H1 (cell line): ENCODE data around the gene BPI. TPM values are rescaled to one million over a fixed set of nuclear protein-coding genes. Genes with fewer than 3 reads are reported as not detected.
A peak's percentile ranks its signal among the peaks of the same experiment; 100 is the strongest.

Experiments used
- CTCF ChIA-PET: fragments of 300-600 bp; sonication (Branson Sonifier 250); formaldehyde crosslinking; loops from one replicate; lab custom pipeline; 2021; ENCODE audit not compliant: partially characterized antibody; lab: Charles Lee
- POLR2A ChIA-PET: fragments of 300-600 bp; sonication (Branson Sonifier 250); formaldehyde crosslinking; loops from one replicate; lab custom pipeline; 2021; ENCODE audit warnings: inconsistent platforms; ENCODE audit not compliant: partially characterized antibody; lab: Charles Lee
- DNase-seq, 2 experiments: peaks; one replicate each; pipeline versions ENCODE4 v3.0.0 to v3.0.0-alpha.2; 2010 to 2022; ENCODE audit warnings: low spot score in 2 of 2, low read depth in 1 of 2, mixed read lengths in 1 of 2
- FAIRE-seq: peaks from 2 replicates; lab custom pipeline; 2011; peaks lifted over from hg19 to GRCh38; lab: Jason Lieb, UNC
- H2AFZ ChIP-seq: 2 replicates; pipeline ENCODE4 v1.8.1; 2012; ENCODE audit warnings: low read length, inconsistent platforms
- H2AK5ac ChIP-seq: 2 replicates; pipeline ENCODE4 v1.6.1; 2013; ENCODE audit warnings: low read depth, low read length
- H2BK120ac ChIP-seq: replicated peaks from 2 replicates; pipeline ENCODE3; 2013; ENCODE audit warnings: low read depth, low read length, inconsistent platforms
- H2BK12ac ChIP-seq: 2 replicates; pipeline ENCODE4 v1.6.1; 2013; ENCODE audit warnings: low read depth, low read length
- H2BK15ac ChIP-seq: 2 replicates; pipeline ENCODE4 v1.6.1; 2013; ENCODE audit warnings: low read length
- H2BK20ac ChIP-seq: 2 replicates; pipeline ENCODE4 v1.6.1; 2013; ENCODE audit warnings: low read length
- H2BK5ac ChIP-seq: 2 replicates; pipeline ENCODE4 v1.6.1; 2013; ENCODE audit warnings: low read depth, low read length
- H3K14ac ChIP-seq: 2 replicates; pipeline ENCODE4 v1.6.1; 2013; ENCODE audit warnings: inconsistent platforms; ENCODE audit not compliant: insufficient read length
- H3K18ac ChIP-seq: 2 replicates; pipeline ENCODE4 v1.6.1; 2013; ENCODE audit warnings: low read length; ENCODE audit errors: extremely low read depth
- H3K23ac ChIP-seq: 2 replicates; pipeline ENCODE4 v1.6.1; 2013; ENCODE audit warnings: inconsistent platforms; ENCODE audit not compliant: insufficient read length
- H3K23me2 ChIP-seq: 2 replicates; pipeline ENCODE4 v1.6.1; 2013; ENCODE audit warnings: low read depth, low read length
- H3K27ac ChIP-seq: 2 replicates; pipeline ENCODE4 v1.6.1; 2011; ENCODE audit warnings: low read depth, low read length, inconsistent platforms
- H3K27me3 ChIP-seq, 4 experiments: replicated peaks in 1 of 4; 1 replicate in 1 of 4; 2 replicates in 3 of 4; pipeline versions ENCODE4 v1.6.1 to v1.8.1; 2011 to 2013; ENCODE audit warnings: low read length in 3 of 4, mild to moderate bottlenecking in 3 of 4, inconsistent platforms in 2 of 4, mixed read lengths in 2 of 4, moderate library complexity in 1 of 4; ENCODE audit not compliant: control insufficient read depth in 3 of 4, insufficient read depth in 3 of 4; ENCODE audit errors: extremely low read depth in 1 of 4
- H3K36me3 ChIP-seq, 4 experiments: 2 replicates each; pipeline versions ENCODE4 v1.6.1 to v1.8.1; 2011 to 2013; ENCODE audit warnings: mild to moderate bottlenecking in 4 of 4, low read length in 3 of 4, moderate library complexity in 2 of 4, control low read depth in 1 of 4, inconsistent platforms in 1 of 4; ENCODE audit not compliant: insufficient read depth in 4 of 4, control insufficient read depth in 2 of 4
- H3K4ac ChIP-seq: replicated peaks from 2 replicates; pipeline ENCODE3; 2013; ENCODE audit warnings: low read length, low read depth, mixed read lengths, inconsistent platforms; ENCODE audit not compliant: insufficient read length
- H3K4me1 ChIP-seq, 4 experiments: replicated peaks in 1 of 4; 1 replicate in 1 of 4; 2 replicates in 3 of 4; pipeline versions ENCODE4 v1.6.1 to v1.8.1; 2011 to 2013; ENCODE audit warnings: low read length in 3 of 4, inconsistent platforms in 2 of 4, mixed read lengths in 1 of 4; ENCODE audit not compliant: insufficient read depth in 4 of 4, control insufficient read depth in 3 of 4
- H3K4me2 ChIP-seq, 2 experiments: 2 replicates each; pipeline versions ENCODE4 v1.6.1 to v1.8.1; 2011 to 2013; ENCODE audit warnings: low read depth in 2 of 2, low read length in 2 of 2, control low read depth in 1 of 2, inconsistent platforms in 1 of 2, mild to moderate bottlenecking in 1 of 2; ENCODE audit not compliant: insufficient read depth in 1 of 2
- H3K4me3 ChIP-seq, 4 experiments: fragments of 200-600, 300-600 bp in 1 of 4; sonication (generic), shearing (Covaris generic), sonication (Bioruptor Twin) in 1 of 4; 2 replicates each; pipeline versions ENCODE4 v1.5.1 to v1.8.1; 2011 to 2016; ENCODE audit warnings: low read length in 4 of 4, low read depth in 3 of 4, control low read depth in 2 of 4, inconsistent platforms in 2 of 4, mild to moderate bottlenecking in 2 of 4, mixed read lengths in 1 of 4, moderate library complexity in 1 of 4; ENCODE audit not compliant: insufficient read depth in 2 of 4; ENCODE audit errors: extremely low read depth in 1 of 4
- H3K56ac ChIP-seq: replicated peaks from 2 replicates; pipeline ENCODE3; 2013; ENCODE audit warnings: low read depth, mild to moderate bottlenecking, mixed read lengths, low read length, inconsistent platforms; ENCODE audit not compliant: insufficient read length
- H3K79me1 ChIP-seq: 2 replicates; pipeline ENCODE4 v1.6.1; 2013; ENCODE audit warnings: low read depth, low read length, control low read depth
- H3K79me2 ChIP-seq, 2 experiments: 2 replicates each; pipeline versions ENCODE4 v1.6.1 to v1.8.1; 2012 to 2013; ENCODE audit warnings: low read length in 2 of 2, mild to moderate bottlenecking in 2 of 2, inconsistent platforms in 1 of 2; ENCODE audit not compliant: insufficient read depth in 2 of 2, control insufficient read depth in 1 of 2
- H3K9ac ChIP-seq, 4 experiments: replicated peaks in 1 of 4; 1 replicate in 1 of 4; 2 replicates in 3 of 4; pipeline versions ENCODE4 v1.6.1 to v1.8.1; 2011 to 2013; ENCODE audit warnings: low read depth in 3 of 4, low read length in 3 of 4, control low read depth in 2 of 4, mild to moderate bottlenecking in 2 of 4, moderate library complexity in 2 of 4, inconsistent platforms in 1 of 4; ENCODE audit errors: extremely low read depth in 1 of 4
- H3K9me3 ChIP-seq, 2 experiments: 2 replicates each; pipeline versions ENCODE4 v1.6.1 to v1.8.1; 2012 to 2013; ENCODE audit warnings: mild to moderate bottlenecking in 2 of 2, moderate library complexity in 2 of 2, control low read depth in 1 of 2, inconsistent platforms in 1 of 2, low read depth in 1 of 2, low read length in 1 of 2, mixed read lengths in 1 of 2; ENCODE audit not compliant: insufficient read depth in 2 of 2
- H4K20me1 ChIP-seq, 2 experiments: replicated peaks in 1 of 2; 2 replicates each; pipeline versions ENCODE3 to v1.8.1; 2011 to 2013; ENCODE audit warnings: inconsistent platforms in 2 of 2, low read length in 2 of 2, mild to moderate bottlenecking in 1 of 2; ENCODE audit not compliant: insufficient read depth in 2 of 2, control insufficient read depth in 1 of 2
- H4K5ac ChIP-seq: 2 replicates; pipeline ENCODE4 v1.6.1; 2013; ENCODE audit warnings: low read length, low read depth, mixed read lengths, inconsistent platforms; ENCODE audit not compliant: insufficient read length
- H4K8ac ChIP-seq: 2 replicates; pipeline ENCODE4 v1.8.0; 2013; ENCODE audit warnings: mild to moderate bottlenecking, moderate library complexity, low read length, inconsistent platforms; ENCODE audit not compliant: insufficient read depth; ENCODE audit errors: extremely low read depth
- H4K91ac ChIP-seq: replicated peaks from 2 replicates; pipeline ENCODE3; 2013; ENCODE audit warnings: low read length, mixed read lengths, inconsistent platforms; ENCODE audit not compliant: insufficient read length
- SP1 ChIP-seq: IDR thresholded peaks from 2 replicates; pipeline ENCODE4 v1.6.1; 2011; ENCODE audit warnings: low read depth, low read length
- SP2 ChIP-seq: IDR thresholded peaks from 2 replicates; pipeline ENCODE4 v1.6.1; 2012; ENCODE audit warnings: mild to moderate bottlenecking, low read length, inconsistent platforms
- WGBS, 2 experiments: shearing (Covaris generic) in 1 of 2; methylation state at CpG; one replicate each; pipeline versions ENCODE4 v1.1.6 to v1.1.7; 2013 to 2015; ENCODE audit warnings: low lambda C conversion rate in 2 of 2, mixed read lengths in 2 of 2, inconsistent platforms in 1 of 2, low coverage in 1 of 2, missing lambda C conversion rate in 1 of 2; ENCODE audit not compliant: insufficient replicate concordance in 2 of 2, insufficient coverage in 1 of 2, insufficient read length in 1 of 2; ENCODE audit errors: extremely low coverage in 1 of 2, missing lambda C conversion rate in 1 of 2; 5-methylcytosine and 5-hydroxymethylcytosine counted together
- polyA plus RNA-seq, 7 experiments: library from polyadenylated mRNA; depleted of rRNA in 3 of 7; stranded (reverse) in 5 of 7; unstranded in 2 of 7; fragments of >200 nt in 5 of 7; fragments of 200-250 nt in 2 of 7; gene quantifications; 1 replicate in 5 of 7; 2 replicates in 1 of 7; 4 replicates in 1 of 7; pipeline versions ENCODE4 v1.2.1 to v1.2.3, GENCODE V29; 2011 to 2013; ENCODE audit warnings: missing spikeins in 2 of 7, mixed read lengths in 2 of 7
- total RNA-seq: library from RNA; stranded (reverse); fragmentation: NEBNext Ultra II Directional; extraction: Animal tissue kit (Norgen Biotek cat#: 25700); gene quantifications from 2 replicates; pipeline ENCODE4 v1.2.1, GENCODE V29; 2021

Gene BPI
- total and polyA plus RNA-seq, 2 of the 8 experiments (the other 6 are each of a cell fraction or from before 2014, with no cell fraction given) = not detected

GRCh38 chr20:38353316-38353715, 49.4 kb downstream of the BPI start:
- TF ChIP-seq SP2 (no peak), SP1 (0 out of 2 replicates have a peak, but pooled peaks have one; percentile 15)
- TF ChIP-seq, all 59 proteins: peak for 1
- no peak overlapping the region for H2AFZ ChIP-seq
- no peak overlapping the region for H4K5ac ChIP-seq
- 0 out of 2 replicates have a peak overlapping the region, but pooled peaks have one; percentile 72 for H2BK20ac ChIP-seq
- peaks cover 4% of the 10 kb centered on the region; the same call in 1 of the 2 replicates for H3K23me2 ChIP-seq
- H3K36me3 ChIP-seq = no peaks in the 10 kb centered on the region
- no peak overlapping the region for H2AK5ac ChIP-seq
- no peak overlapping the region for H2BK15ac ChIP-seq
- H3K9ac ChIP-seq = no peak overlapping the region
- ChIA-PET POLR2A (interaction anchor here (0.8 to 1.6 kb wide), 5 partner anchors 10 to 72 kb away, joined by 3 to 10 read pairs (median 4); no protein-coding TSS in a partner anchor), CTCF (interaction anchor here (0.6 to 22.1 kb wide), 7 partner anchors 12 to 55 kb away, joined by 3 to 390 read pairs (median 4); no protein-coding TSS in a partner anchor)
- H3K27ac ChIP-seq = no peak overlapping the region
- H3K79me1 ChIP-seq = no peaks in the 10 kb centered on the region
- no peak for FAIRE-seq
- H2BK5ac ChIP-seq = no peak overlapping the region
- no peaks in the 10 kb centered on the region for H3K79me2 ChIP-seq
- WGBS, 2 experiments = 41% methylated on average over 7 of the region's 7 CpGs; no CpG with 5 or more reads in 1 of the 2 experiments
- H4K8ac ChIP-seq = no peak overlapping the region
- H4K91ac ChIP-seq = no peak overlapping the region
- DNase-seq = no peak
- H3K23ac ChIP-seq = no peak overlapping the region
- peaks cover 2 to 24% (median 15%) of the 10 kb centered on the region in 4 experiments for H3K4me1 ChIP-seq
- peak overlapping the region; percentile 13 to 52; a peak in 3 of 4 replicates for H3K4me2 ChIP-seq
- no peaks in the 10 kb centered on the region for H3K9me3 ChIP-seq
- H2BK12ac ChIP-seq = no peak overlapping the region
- H3K4me3 ChIP-seq = peak overlapping the region in 1 of 4 experiments; percentile 23; a peak in 1 of 8 replicates
- peak overlapping the region; percentile 16; the same call in 1 of the 2 replicates for H3K18ac ChIP-seq
- H4K20me1 ChIP-seq = no peaks in the 10 kb centered on the region
- no peak overlapping the region for H3K56ac ChIP-seq
- no peak overlapping the region for H3K14ac ChIP-seq
- no peak overlapping the region for H2BK120ac ChIP-seq
- H3K4ac ChIP-seq = no peak overlapping the region
- no peaks in the 10 kb centered on the region for H3K27me3 ChIP-seq
